Stomach (tissue), 9 donors: ENCODE data around the gene TRIM2. TPM values are rescaled to one million over a fixed set of nuclear protein-coding genes. Genes with fewer than 3 reads are reported as not detected.

Experiments
- DNase-seq, 2 donors: peaks; one replicate each; pipeline versions ENCODE4 v3.0.0 to v3.0.0-alpha.2; 2013 to 2019
- H3K27ac ChIP-seq, 5 donors: fragments of 200-600 bp in 4 of 5; sonication (generic) in 4 of 5; one replicate each; pipeline ENCODE4 v1.5.1; 2013 to 2019; ENCODE audit warnings: mild to moderate bottlenecking in 1 of 5, moderate library complexity in 1 of 5
- H3K27me3 ChIP-seq, 3 donors: fragments of 200-600 bp; sonication (generic); one replicate each; pipeline ENCODE4 v1.5.1; 2017 to 2019; ENCODE audit warnings: mixed run types in 1 of 3
- H3K36me3 ChIP-seq, 4 donors: fragments of 200-600 bp; sonication (generic); 1 replicate in 3 of 4; 2 replicates in 1 of 4; pipeline ENCODE4 v1.5.1; 2016 to 2019
- H3K4me1 ChIP-seq, 4 donors: fragments of 200-600 bp; sonication (generic); one replicate each; pipeline ENCODE4 v1.5.1; 2016 to 2019
- H3K4me3 ChIP-seq, 4 donors: fragments of 200-600 bp; sonication (generic) in 3 of 4; one replicate each; pipeline ENCODE4 v1.5.1; 2016 to 2019; ENCODE audit warnings: mild to moderate bottlenecking in 1 of 4
- H3K9me3 ChIP-seq, 4 donors: fragments of 200-600 bp; sonication (generic); one replicate each; pipeline ENCODE4 v1.5.1; 2016 to 2019
- EP300 ChIP-seq: sonication (generic); formaldehyde crosslinking; IDR thresholded peaks from one replicate; pipeline ENCODE4 v1.6.1; 2017; ENCODE audit warnings: antibody characterized with exemption
- POLR2A ChIP-seq, 4 donors: fragments of 450-650 bp; IDR thresholded peaks; one replicate each; pipeline ENCODE4 v1.6.1; 2016; ENCODE audit warnings: antibody characterized with exemption in 4 of 4, control low read depth in 2 of 4, mild to moderate bottlenecking in 1 of 4, moderate library complexity in 1 of 4
- POLR2AphosphoS5 ChIP-seq, 3 donors: sonication (generic); formaldehyde crosslinking; IDR thresholded peaks; one replicate each; pipeline ENCODE4 v1.6.1; 2016; ENCODE audit warnings: antibody characterized with exemption in 3 of 3
- WGBS, 5 donors: extraction: QIAGEN DNeasy Blood & Tissue Kit in 3 of 5; methylation state at CpG; one replicate each; pipeline versions ENCODE4 v1.1.5 to v1.1.7; 2013 to 2018; 5-methylcytosine and 5-hydroxymethylcytosine counted together
- intact Hi-C: fragments of 100-400 bp; cut with DNase I; formaldehyde crosslinking; loops from one replicate; pipeline ENCODE4 v1.15.1; 2023; ENCODE audit warnings: low total_unique reads
- polyA plus RNA-seq, 3 donors: library from polyadenylated mRNA; stranded (reverse); fragments of 200-250 nt; gene quantifications; one replicate each; pipeline ENCODE4 v1.2.3, GENCODE V29; 2013
- total RNA-seq, 5 donors: library from RNA; depleted of rRNA; stranded (reverse); fragments of >200 nt; gene quantifications; one replicate each; pipeline versions ENCODE4 v1.1.0 to v1.2.3, GENCODE V29; 2014 to 2016
- TF ChIP-seq, protein P1 (sequence below), 7 experiments: fragments of 450-650 bp in 4 of 7; fragments of 200-600 bp in 3 of 7; sonication (generic) in 3 of 7; IDR thresholded peaks; one replicate each; pipeline ENCODE4 v1.5.1; 2016 to 2019; ENCODE audit warnings: antibody characterized with exemption in 7 of 7, control low read depth in 2 of 7, mild to moderate bottlenecking in 1 of 7
- donor health status: healthy with polysubstance abuse.
- donor health status: Bipolar disorder and iron deficiency.
- donor health status: healthy.

TRIM2 gene
- total and polyA plus RNA-seq, 8 donors, result 11.2 to 327 (median 53.8) TPM

DNA sequence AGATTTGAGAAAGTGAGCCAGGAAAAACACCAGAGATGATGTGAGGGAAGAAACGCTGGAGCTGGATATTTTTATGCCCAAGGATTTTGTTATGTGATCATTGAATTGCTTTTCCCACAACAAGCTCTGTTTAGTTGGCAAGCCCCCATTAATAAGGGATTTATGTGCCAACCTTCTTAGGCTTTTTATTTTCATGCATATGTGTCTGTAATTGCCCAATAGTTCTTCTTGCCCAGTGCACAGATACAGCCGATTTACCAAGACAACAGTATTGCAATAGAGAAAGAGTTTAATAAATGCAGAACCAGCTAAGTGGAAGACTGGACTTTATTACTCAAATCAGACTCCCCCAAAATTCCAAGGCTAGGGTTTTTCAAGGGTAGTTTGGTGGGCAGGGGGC is 57.7 kb downstream of the TRIM2 start:
- peaks cover 5 to 56% (median 26%) of the 10 kb centered on the region in 4 donors for H3K4me1 ChIP-seq
- H3K4me3 ChIP-seq, result no peak overlapping the region
- intact Hi-C loops, result no loop called here
- TF ChIP-seq, protein P1, sequence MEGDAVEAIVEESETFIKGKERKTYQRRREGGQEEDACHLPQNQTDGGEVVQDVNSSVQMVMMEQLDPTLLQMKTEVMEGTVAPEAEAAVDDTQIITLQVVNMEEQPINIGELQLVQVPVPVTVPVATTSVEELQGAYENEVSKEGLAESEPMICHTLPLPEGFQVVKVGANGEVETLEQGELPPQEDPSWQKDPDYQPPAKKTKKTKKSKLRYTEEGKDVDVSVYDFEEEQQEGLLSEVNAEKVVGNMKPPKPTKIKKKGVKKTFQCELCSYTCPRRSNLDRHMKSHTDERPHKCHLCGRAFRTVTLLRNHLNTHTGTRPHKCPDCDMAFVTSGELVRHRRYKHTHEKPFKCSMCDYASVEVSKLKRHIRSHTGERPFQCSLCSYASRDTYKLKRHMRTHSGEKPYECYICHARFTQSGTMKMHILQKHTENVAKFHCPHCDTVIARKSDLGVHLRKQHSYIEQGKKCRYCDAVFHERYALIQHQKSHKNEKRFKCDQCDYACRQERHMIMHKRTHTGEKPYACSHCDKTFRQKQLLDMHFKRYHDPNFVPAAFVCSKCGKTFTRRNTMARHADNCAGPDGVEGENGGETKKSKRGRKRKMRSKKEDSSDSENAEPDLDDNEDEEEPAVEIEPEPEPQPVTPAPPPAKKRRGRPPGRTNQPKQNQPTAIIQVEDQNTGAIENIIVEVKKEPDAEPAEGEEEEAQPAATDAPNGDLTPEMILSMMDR (IDR thresholded peaks at IDR 0.05), result no peak
- TF ChIP-seq POLR2A (IDR thresholded peaks at IDR 0.05), result no peak
- no peaks in the 10 kb centered on the region for H3K27me3 ChIP-seq
- WGBS, 5 donors, result 80 to 97% (median 89%) methylated on average over 2 of the region's 2 CpGs
- DNase-seq, result no peak
- peaks cover 0 to 10% (median 6%) of the 10 kb centered on the region in 4 donors for H3K9me3 ChIP-seq
- no peak overlapping the region for H3K27ac ChIP-seq
- no peaks in the 10 kb centered on the region for H3K36me3 ChIP-seq

DNA sequence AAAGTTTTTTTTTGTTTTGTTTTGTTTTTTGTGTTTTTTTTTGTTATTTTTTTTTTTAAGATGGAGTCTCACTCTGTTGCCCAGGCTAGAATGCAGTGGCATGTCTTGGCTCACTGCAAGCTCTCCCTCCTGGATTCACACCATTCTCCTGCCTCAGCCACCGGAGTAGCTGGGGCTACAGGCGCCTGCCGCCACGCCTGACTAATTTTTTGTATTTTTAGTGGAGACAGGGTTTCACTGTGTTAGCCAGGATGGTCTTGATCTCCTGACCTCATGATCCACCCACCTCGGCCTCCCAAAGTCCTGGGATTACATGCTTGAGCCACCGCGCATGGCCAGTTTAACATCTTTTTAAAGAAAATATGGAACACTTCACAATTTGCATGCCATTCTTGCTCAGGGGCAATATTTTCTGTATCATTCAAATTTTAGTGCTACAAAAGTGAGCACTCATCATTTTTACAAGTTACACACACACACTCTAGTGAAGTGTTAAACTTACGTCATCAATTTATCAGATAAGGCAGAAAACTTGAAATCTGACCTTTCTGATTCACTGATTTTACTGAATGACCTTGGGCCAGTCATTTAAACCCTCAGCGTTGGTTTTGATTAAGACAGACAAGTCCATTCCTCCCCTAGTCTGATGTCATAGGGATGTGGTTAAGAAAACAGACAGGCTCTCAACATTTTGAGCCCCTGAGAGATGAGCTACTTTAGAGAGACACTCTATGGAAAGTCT is 61.2 kb downstream of the TRIM2 start:
- no peak for TF ChIP-seq POLR2AphosphoS5 (IDR thresholded peaks at IDR 0.05)
- TF ChIP-seq POLR2A (IDR thresholded peaks at IDR 0.05), result no peak
- no peak for TF ChIP-seq EP300
- TF ChIP-seq, protein P1 (IDR thresholded peaks at IDR 0.05), result no peak
- intact Hi-C loops, result no loop called here
- DNase-seq, result no peak

DNA sequence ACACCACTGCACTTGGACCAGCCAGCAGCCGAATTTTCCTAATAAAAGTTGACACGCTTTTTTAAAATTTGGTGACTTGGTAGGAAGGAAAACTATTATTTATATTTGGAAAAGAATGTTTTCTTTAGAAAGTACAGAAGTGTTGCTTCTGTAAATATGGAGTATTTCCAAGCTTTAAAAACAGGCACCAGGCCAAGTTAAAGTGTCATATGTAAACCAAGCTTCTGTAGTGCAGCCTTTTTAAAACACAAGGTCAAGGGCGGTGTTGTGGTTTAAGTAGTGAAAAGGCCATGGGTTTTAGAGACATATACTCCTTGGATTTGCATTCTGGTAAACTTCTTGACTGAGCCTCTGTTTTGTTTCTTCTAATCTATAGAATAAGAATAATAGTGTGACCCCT is 62.7 kb downstream of the TRIM2 start:
- Histone ChIP-seq H3K36me3 (peaks cover 0 to 7% (median 2%) of the 10 kb centered on the region in 4 donors), H3K4me3 (no peak overlapping the region), H3K27ac (peak overlapping the region in 4 of 5 donors; percentile 15 to 57 (median 46)), H3K27me3 (no peaks in the 10 kb centered on the region), H3K9me3 (peaks cover 0 to 5% (median 2%) of the 10 kb centered on the region in 4 donors), H3K4me1 (peaks cover 22 to 58% (median 44%) of the 10 kb centered on the region in 4 donors)
- peak in 1 of 3 donors; percentile 8 for TF ChIP-seq POLR2AphosphoS5 (IDR thresholded peaks at IDR 0.05)
- TF ChIP-seq, protein P1 (IDR thresholded peaks at IDR 0.05), result no peak
- intact Hi-C loops, result no loop called here
- WGBS, 5 donors, result 18 to 52% (median 33%) methylated on average over 3 of the region's 3 CpGs
- peak in 1 of 2 donors; percentile 81 for DNase-seq

More for the DNA sequence above, 61.2 kb downstream of the TRIM2 start:
- Histone ChIP-seq H3K4me1 (peaks cover 22 to 56% (median 40%) of the 10 kb centered on the region in 4 donors), H3K27me3 (no peaks in the 10 kb centered on the region), H3K36me3 (no peaks in the 10 kb centered on the region), H3K9me3 (peaks cover 0 to 10% (median 6%) of the 10 kb centered on the region in 4 donors), H3K27ac (peak overlapping the region in 1 of 5 donors; percentile 57), H3K4me3 (no peak overlapping the region)
- WGBS, 5 donors, result 77 to 86% (median 84%) methylated on average over 9 of the region's 9 CpGs

DNA sequence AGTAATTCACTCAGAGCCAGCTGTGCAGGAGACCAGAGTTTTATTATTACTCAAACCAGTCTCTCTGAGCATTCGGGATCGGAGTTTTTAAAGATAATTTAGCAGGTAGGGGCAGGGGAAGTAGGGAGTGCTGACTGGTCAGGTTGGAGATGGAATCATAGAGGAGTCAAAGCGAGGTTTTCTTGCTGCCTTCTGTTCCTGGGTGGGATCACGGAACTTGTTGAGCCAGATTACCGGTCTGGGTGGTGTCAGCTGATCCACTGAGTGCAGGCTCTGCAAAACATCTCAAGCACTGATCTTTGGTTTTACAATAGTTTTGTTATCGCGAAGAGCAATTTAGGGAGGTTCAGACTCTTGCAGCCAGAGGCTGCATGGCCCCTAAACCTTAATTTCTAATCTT is 63.6 kb downstream of the TRIM2 start:
- Histone ChIP-seq H3K4me1 (peaks cover 22 to 60% (median 44%) of the 10 kb centered on the region in 4 donors), H3K9me3 (no peaks in the 10 kb centered on the region), H3K36me3 (peaks cover 0 to 16% (median 9%) of the 10 kb centered on the region in 4 donors), H3K27me3 (no peaks in the 10 kb centered on the region), H3K27ac (peak overlapping the region; percentile 14 to 69 (median 48)), H3K4me3 (no peak overlapping the region)
- WGBS, 5 donors, result 44 to 74% (median 64%) methylated on average over 7 of the region's 7 CpGs
- intact Hi-C loops, result no loop called here
- DNase-seq, result no peak
- no peak for TF ChIP-seq EP300

DNA sequence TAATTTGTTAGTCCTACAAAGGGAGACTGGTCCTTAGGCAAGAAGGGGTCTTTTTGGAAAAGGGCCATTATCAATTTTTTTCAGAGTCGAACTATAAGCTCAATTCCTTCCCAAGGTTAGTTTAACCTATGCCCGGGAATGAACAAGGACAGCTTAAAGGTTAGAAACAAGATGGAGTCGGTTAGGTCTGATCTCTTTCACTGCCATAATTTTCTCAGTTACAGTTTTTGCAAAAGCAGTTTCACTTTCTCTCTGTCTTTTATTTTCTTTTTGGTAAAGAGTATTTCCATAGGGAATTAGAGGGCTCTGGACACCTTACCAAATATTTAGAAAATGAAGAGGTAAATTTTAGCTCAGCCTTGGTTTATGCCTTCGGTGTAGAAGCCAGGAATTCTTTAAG is 64.1 kb downstream of the TRIM2 start:
- Histone ChIP-seq H3K27ac (peak overlapping the region in 3 of 5 donors; percentile 27 to 57 (median 48)), H3K27me3 (no peaks in the 10 kb centered on the region), H3K4me1 (peaks cover 22 to 60% (median 44%) of the 10 kb centered on the region in 4 donors), H3K9me3 (no peaks in the 10 kb centered on the region), H3K36me3 (peaks cover 0 to 17% (median 10%) of the 10 kb centered on the region in 4 donors), H3K4me3 (no peak overlapping the region)
- TF ChIP-seq, protein P1 (IDR thresholded peaks at IDR 0.05), result no peak
- TF ChIP-seq POLR2A (IDR thresholded peaks at IDR 0.05) (no peak), POLR2AphosphoS5 (IDR thresholded peaks at IDR 0.05) (no peak), EP300 (no peak)
- intact Hi-C loops, result no loop called here
- 55 to 75% (median 67%) methylated on average over 4 of the region's 4 CpGs for WGBS, 5 donors
- no peak for DNase-seq
